Kidney glomerular epithelial cell (primary cell): ENCODE measurements around the gene PCDHGC3.

Experiments
- DNase-seq: peaks from one replicate; lab custom pipeline; 2025; lab: John Stamatoyannopoulos, UW

PCDHGC3 gene

GRCh38 chr5:141485321-141486055 lies 9.7 kb downstream of the PCDHGC3 start:
- no peak for DNase-seq

GRCh38 chr5:141486091-141486490 lies 10.3 kb downstream of the PCDHGC3 start:
- DNase-seq = no peak

GRCh38 chr5:141487131-141487530 lies 11.4 kb downstream of the PCDHGC3 start:
- DNase-seq = no peak

GRCh38 chr5:141488591-141489561 lies 13.1 kb downstream of the PCDHGC3 start, which contains the start of gene PCDHGC5:
PCDHGC5 (plus strand) TSS chr5:141489081; CDS start chr5:141489241, 160 bp downstream.
- peak; percentile 66 for DNase-seq

- no peak for DNase-seq
These were observed 14.1 kb downstream of the PCDHGC3 start for GRCh38 chr5:141489841-141490240.

- DNase-seq = no peak
These were observed 14.5 kb downstream of the PCDHGC3 start for GRCh38 chr5:141490271-141490670.

GRCh38 chr5:141490771-141491170 lies 15.0 kb downstream of the PCDHGC3 start:
- DNase-seq = no peak

- DNase-seq = no peak
These were observed 15.8 kb downstream of the PCDHGC3 start for GRCh38 chr5:141491323-141492167.

- DNase-seq = no peak
These were observed 16.6 kb downstream of the PCDHGC3 start for GRCh38 chr5:141492168-141492885.

- DNase-seq = no peak
These were observed 18.0 kb downstream of the PCDHGC3 start for GRCh38 chr5:141493500-141494422.

GRCh38 chr5:141494761-141495452 lies 19.1 kb downstream of the PCDHGC3 start:
- DNase-seq = no peak

- no peak for DNase-seq
These were observed 19.7 kb downstream of the PCDHGC3 start for GRCh38 chr5:141495453-141495811.

- no peak for DNase-seq
These were observed 20.3 kb downstream of the PCDHGC3 start for GRCh38 chr5:141496038-141496437.

- no peak for DNase-seq
These were observed 26.0 kb downstream of the PCDHGC3 start for GRCh38 chr5:141501761-141502160.

- no peak for DNase-seq
These were observed 27.9 kb downstream of the PCDHGC3 start for GRCh38 chr5:141503681-141504080.

- DNase-seq = no peak
These were observed 28.4 kb downstream of the PCDHGC3 start for GRCh38 chr5:141504216-141504615.

GRCh38 chr5:141506381-141507155 lies 30.8 kb downstream of the PCDHGC3 start:
- DNase-seq = no peak

GRCh38 chr5:141507387-141508091 lies 31.8 kb downstream of the PCDHGC3 start:
- peak; percentile 41 for DNase-seq
